IMR-90 (cell line): ENCODE results near the gene HIPK1. TPM values are rescaled to one million over a fixed set of nuclear protein-coding genes. Genes with fewer than 3 reads are reported as not detected.

Experiments used
- SMC3 ChIP-seq: fragments of 150-350 bp; IDR thresholded peaks from 2 replicates; pipeline ENCODE4 v1.6.1; 2016; ENCODE audit warnings: low read depth, mild to moderate bottlenecking, antibody characterized with exemption, low read length, moderate library complexity
- polyA plus RNA-seq, 3 experiments: library from polyadenylated mRNA; depleted of rRNA; stranded (reverse); fragments of >200 nt; gene quantifications; 2 replicates each; pipeline ENCODE4 v1.2.3, GENCODE V29; 2012; ENCODE audit warnings: low replicate concordance in 1 of 3
- total RNA-seq: library from RNA; depleted of rRNA; stranded (reverse); fragments of >200 nt; gene quantifications from 2 replicates; pipeline ENCODE4 v1.2.3, GENCODE V29; 2012
- TF ChIP-seq, protein P1 (sequence below): conservative IDR thresholded peaks from 2 replicates; pipeline ENCODE4 v1.5.1; 2012; ENCODE audit warnings: mild to moderate bottlenecking, low read depth, low read length, improper control_type of control experiment

The HIPK1 gene
- total and polyA plus RNA-seq, 2 of the 4 experiments (the other 2 are of a cell fraction): 15.3 to 33.9 TPM

DNA sequence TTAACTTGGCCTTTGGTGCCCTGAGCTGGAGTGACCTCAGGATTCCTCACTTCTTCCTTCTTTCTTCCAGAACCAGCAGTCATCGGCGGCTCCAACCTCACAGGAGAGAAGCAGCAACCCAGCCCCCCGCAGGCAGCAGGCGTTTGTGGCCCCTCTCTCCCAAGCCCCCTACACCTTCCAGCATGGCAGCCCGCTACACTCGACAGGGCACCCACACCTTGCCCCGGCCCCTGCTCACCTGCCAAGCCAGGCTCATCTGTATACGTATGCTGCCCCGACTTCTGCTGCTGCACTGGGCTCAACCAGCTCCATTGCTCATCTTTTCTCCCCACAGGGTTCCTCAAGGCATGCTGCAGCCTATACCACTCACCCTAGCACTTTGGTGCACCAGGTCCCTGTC lies 43.8 kb downstream of the HIPK1 start (continued):
- TF ChIP-seq, protein P1, sequence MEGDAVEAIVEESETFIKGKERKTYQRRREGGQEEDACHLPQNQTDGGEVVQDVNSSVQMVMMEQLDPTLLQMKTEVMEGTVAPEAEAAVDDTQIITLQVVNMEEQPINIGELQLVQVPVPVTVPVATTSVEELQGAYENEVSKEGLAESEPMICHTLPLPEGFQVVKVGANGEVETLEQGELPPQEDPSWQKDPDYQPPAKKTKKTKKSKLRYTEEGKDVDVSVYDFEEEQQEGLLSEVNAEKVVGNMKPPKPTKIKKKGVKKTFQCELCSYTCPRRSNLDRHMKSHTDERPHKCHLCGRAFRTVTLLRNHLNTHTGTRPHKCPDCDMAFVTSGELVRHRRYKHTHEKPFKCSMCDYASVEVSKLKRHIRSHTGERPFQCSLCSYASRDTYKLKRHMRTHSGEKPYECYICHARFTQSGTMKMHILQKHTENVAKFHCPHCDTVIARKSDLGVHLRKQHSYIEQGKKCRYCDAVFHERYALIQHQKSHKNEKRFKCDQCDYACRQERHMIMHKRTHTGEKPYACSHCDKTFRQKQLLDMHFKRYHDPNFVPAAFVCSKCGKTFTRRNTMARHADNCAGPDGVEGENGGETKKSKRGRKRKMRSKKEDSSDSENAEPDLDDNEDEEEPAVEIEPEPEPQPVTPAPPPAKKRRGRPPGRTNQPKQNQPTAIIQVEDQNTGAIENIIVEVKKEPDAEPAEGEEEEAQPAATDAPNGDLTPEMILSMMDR: no peak
- no peak for TF ChIP-seq SMC3
